HFFc6 (cell line): ENCODE results near the gene MAB21L4. TPM values are rescaled to one million over a fixed set of nuclear protein-coding genes. Genes with fewer than 3 reads are reported as not detected.

Experiments
- DNase-seq: peaks from one replicate; pipeline ENCODE4 v3.0.0-alpha.2; 2018
- H3K27ac Mint-ChIP-seq: 2 replicates; pipeline ENCODE4 v1.8.0; 2020; ENCODE audit warnings: mild to moderate bottlenecking, mixed read lengths
- H3K27me3 Mint-ChIP-seq: 2 replicates; pipeline ENCODE4 v1.8.0; 2021; ENCODE audit warnings: mild to moderate bottlenecking, moderate library complexity, mixed read lengths; ENCODE audit not compliant: insufficient read depth
- H3K36me3 Mint-ChIP-seq: 2 replicates; pipeline ENCODE4 v1.8.0; 2021; ENCODE audit warnings: low read depth, mixed read lengths
- H3K4me1 Mint-ChIP-seq: 2 replicates; pipeline ENCODE4 v1.8.0; 2020; ENCODE audit warnings: low read depth, mixed read lengths
- H3K4me3 Mint-ChIP-seq: 2 replicates; pipeline ENCODE4 v1.8.0; 2020; ENCODE audit warnings: mild to moderate bottlenecking, moderate library complexity, mixed read lengths
- H3K9me3 Mint-ChIP-seq: 2 replicates; pipeline ENCODE4 v1.8.0; 2020; ENCODE audit warnings: mild to moderate bottlenecking, mixed read lengths
- CTCF ChIP-seq: fragments of 200-600 bp; sonication (generic); IDR thresholded peaks from 2 replicates; pipeline ENCODE4 v1.5.0; 2021; ENCODE audit warnings: antibody characterized with exemption, mild to moderate bottlenecking
- total RNA-seq, 6 experiments: library from RNA; stranded (reverse); fragmentation: NEBNext Ultra II Directional; extraction: Animal tissue kit (Norgen Biotek cat#: 25700); gene quantifications; 2 replicates in 1 of 6; 3 replicates in 5 of 6; pipeline ENCODE4 v1.2.3, GENCODE V29; 2021

Gene MAB21L4
- total RNA-seq, 6 experiments from 2014 or later, result not detected

GRCh38 chr2:240918258-240919091, 22.5 kb upstream of the MAB21L4 start:
- no peaks in the 10 kb centered on the region for H3K36me3 Mint-ChIP-seq

GRCh38 chr2:240917684-240918257, 21.8 kb upstream of the MAB21L4 start:
- Mint-ChIP-seq H3K36me3 (no peaks in the 10 kb centered on the region), H3K9me3 (no peaks in the 10 kb centered on the region), H3K4me1 (peaks cover 27% of the 10 kb centered on the region), H3K27ac (no peak overlapping the region), H3K4me3 (no peak overlapping the region), H3K27me3 (peaks cover 2% of the 10 kb centered on the region; the same call in 1 of the 2 replicates)
- no peak for DNase-seq
- no peak for TF ChIP-seq CTCF

More at GRCh38 chr2:240918258-240919091, 22.5 kb upstream of the MAB21L4 start:
- DNase-seq, result no peak
- Mint-ChIP-seq H3K27ac (no peak overlapping the region), H3K9me3 (no peaks in the 10 kb centered on the region), H3K4me1 (peaks cover 22% of the 10 kb centered on the region), H3K27me3 (peaks cover 2% of the 10 kb centered on the region; the same call in 1 of the 2 replicates), H3K4me3 (no peak overlapping the region)
- TF ChIP-seq CTCF, result no peak

GRCh38 chr2:240917009-240917683, 21.2 kb upstream of the MAB21L4 start:
- Mint-ChIP-seq H3K36me3 (no peaks in the 10 kb centered on the region), H3K4me1 (peaks cover 34% of the 10 kb centered on the region), H3K9me3 (no peaks in the 10 kb centered on the region), H3K27ac (no peak overlapping the region), H3K27me3 (peaks cover 2% of the 10 kb centered on the region; the same call in 1 of the 2 replicates), H3K4me3 (no peak overlapping the region)
- DNase-seq, result no peak
- TF ChIP-seq CTCF, result no peak

GRCh38 chr2:240916571-240917008, 20.6 kb upstream of the MAB21L4 start:
- TF ChIP-seq CTCF, result 0 out of 2 replicates have a peak, but pooled peaks have one; percentile 15
- no peaks in the 10 kb centered on the region for H3K9me3 Mint-ChIP-seq
- peaks cover 37% of the 10 kb centered on the region for H3K4me1 Mint-ChIP-seq
- H3K27ac Mint-ChIP-seq, result no peak overlapping the region
- no peak overlapping the region for H3K4me3 Mint-ChIP-seq
- H3K36me3 Mint-ChIP-seq, result no peaks in the 10 kb centered on the region
- H3K27me3 Mint-ChIP-seq, result peaks cover 2% of the 10 kb centered on the region
- peak; percentile 85 for DNase-seq

GRCh38 chr2:240915526-240916341, 19.8 kb upstream of the MAB21L4 start:
- H3K9me3 Mint-ChIP-seq, result no peaks in the 10 kb centered on the region
- H3K36me3 Mint-ChIP-seq, result no peaks in the 10 kb centered on the region
- peaks cover 33% of the 10 kb centered on the region for H3K4me1 Mint-ChIP-seq
- H3K27me3 Mint-ChIP-seq, result peaks cover 2% of the 10 kb centered on the region
- H3K4me3 Mint-ChIP-seq, result no peak overlapping the region; the same call in 1 of the 2 replicates
- H3K27ac Mint-ChIP-seq, result peak overlapping the region; percentile 26; the same call in 1 of the 2 replicates
- no peak for TF ChIP-seq CTCF
- DNase-seq, result no peak
